Airway epithelial cell (primary cell): ENCODE data around the gene HNRNPM. TPM values are rescaled to one million over a fixed set of nuclear protein-coding genes. Genes with fewer than 3 reads are reported as not detected.

ENCODE experiments used
- total RNA-seq: library from RNA; depleted of rRNA; stranded (reverse); fragments of >200 nt; gene quantifications from 2 replicates; pipeline ENCODE4 v1.2.3, GENCODE V29; 2015

Gene HNRNPM, protein sequence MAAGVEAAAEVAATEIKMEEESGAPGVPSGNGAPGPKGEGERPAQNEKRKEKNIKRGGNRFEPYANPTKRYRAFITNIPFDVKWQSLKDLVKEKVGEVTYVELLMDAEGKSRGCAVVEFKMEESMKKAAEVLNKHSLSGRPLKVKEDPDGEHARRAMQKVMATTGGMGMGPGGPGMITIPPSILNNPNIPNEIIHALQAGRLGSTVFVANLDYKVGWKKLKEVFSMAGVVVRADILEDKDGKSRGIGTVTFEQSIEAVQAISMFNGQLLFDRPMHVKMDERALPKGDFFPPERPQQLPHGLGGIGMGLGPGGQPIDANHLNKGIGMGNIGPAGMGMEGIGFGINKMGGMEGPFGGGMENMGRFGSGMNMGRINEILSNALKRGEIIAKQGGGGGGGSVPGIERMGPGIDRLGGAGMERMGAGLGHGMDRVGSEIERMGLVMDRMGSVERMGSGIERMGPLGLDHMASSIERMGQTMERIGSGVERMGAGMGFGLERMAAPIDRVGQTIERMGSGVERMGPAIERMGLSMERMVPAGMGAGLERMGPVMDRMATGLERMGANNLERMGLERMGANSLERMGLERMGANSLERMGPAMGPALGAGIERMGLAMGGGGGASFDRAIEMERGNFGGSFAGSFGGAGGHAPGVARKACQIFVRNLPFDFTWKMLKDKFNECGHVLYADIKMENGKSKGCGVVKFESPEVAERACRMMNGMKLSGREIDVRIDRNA
- total RNA-seq = 112 and 123 TPM in 2 replicates

DNA sequence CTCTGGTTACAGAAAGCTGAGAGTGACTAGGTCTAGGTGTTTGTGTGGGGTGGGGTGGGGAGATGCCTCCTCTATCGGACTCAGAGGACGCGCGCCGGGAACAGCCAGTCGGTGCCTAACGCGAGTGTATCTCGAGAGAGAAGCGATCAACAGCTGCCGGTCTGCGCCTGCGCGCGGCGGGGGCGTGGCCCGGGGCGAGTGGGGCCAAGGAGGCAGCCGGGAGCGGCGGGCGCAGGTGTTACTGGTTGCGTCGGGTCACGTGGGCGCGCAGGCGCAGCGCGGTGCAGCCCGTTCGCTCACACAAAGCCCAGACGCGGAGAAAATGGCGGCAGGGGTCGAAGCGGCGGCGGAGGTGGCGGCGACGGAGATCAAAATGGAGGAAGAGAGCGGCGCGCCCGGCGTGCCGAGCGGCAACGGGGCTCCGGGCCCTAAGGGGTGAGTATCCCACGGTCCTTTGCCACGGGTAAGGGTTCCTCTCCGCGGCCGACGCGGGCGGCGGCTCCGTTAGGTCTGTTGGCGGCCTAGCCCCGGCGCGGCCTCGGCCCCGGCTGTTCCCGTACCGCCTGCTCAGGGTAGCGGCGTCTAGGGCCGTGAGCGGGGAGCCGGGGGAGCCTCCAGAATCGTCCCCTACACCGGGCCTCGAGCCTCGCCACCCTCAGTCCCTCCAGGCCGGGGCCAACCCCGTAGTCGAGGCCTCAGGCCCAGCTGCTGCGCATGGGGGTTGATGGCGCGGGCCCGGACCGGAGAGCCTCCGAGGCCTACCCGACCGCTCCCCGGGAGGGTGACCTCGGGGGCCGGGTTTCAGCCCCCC is at the start of gene HNRNPM:
TSS of gene HNRNPM (plus strand) at position 299 of the 811 bp plus-strand sequence. CDS start at position 323, 24 bp downstream.

DNA sequence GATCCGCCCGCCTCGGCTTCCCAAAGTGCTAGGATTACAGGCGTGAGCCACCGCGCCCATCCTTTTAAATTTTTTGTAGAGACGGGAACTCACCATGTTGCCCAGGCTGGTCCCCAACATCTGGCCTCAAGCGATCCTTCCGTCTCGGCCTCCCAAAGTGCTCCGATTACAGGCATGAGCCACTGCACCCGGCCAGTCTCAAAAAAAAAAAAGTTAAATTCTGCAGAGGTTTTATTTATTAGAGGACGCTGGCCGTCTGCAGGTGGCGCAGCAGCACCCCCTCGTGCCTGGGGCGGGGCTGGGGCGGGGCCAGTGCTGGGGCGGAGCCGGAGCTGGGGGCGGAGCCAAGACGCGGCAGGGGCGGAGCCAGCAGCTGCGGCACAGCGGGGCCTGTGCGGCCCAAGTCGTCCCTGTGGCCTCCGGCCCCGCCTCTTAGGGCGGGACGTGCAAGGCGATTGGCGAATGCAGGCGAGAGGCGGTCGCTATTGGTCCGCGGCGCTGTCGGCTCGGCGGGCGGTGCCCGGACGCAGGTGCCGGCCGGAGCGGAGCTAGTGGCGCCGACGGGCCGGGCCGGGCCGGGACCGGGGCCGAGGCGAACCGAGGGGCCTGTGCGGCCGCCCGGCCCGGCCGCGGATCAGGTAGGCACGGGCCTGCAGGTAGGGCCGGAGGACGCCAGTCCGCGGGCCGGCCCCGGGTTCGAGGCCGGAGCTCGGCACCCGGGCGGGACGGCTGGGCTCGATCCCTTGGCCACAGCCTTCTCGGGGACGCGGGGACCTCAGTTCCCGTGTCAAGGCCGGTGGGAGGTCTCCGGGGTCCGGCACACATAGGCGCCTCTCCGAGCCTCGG is 31.8 kb upstream of the HNRNPM start, which contains the start of gene MARCHF2:
TSS of gene MARCHF2 (plus strand) at position 523 of the 846 bp plus-strand sequence. CDS start 8,536 bp downstream, outside the sequence.

DNA sequence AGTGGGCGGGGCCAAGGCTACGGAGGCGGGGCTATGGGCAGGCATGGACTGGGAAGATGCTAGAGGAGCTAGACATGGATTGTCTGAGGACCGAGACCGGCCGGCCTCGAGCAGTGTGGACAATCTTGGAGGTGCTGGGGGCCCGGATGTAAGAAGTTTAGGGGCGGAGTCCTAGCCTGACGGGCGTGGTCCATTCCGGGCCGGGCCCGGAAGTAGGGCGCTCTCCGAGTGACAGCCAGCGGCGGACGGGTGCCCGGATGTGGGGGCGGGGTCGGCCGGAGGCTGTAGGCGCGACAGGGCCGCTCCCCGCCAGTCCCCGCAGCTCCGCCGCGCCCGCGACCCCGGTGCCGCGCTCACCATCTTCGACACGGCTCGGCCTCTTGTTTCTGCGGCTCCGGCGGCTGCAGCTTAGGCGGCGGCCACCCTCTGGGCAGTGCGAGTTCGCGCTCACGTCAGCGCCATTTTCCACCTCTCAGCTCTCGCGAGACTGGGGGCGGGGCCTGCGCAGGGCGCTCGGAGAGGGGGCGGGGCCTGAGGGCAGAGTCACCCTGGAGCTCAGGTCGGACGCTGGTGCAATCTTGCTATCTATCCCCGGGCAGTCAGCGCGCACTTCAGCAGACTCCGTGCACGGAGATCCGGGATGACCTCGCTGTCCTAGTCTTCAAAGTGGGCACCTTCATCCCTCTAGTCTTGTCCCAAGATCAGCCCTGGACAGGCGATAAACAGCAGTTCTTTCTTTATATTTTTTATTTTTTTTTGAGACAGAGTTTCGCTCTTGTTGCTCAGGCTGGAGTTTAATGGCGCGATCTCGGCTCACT is 69.1 kb downstream of the HNRNPM start, which contains the start of gene ZNF414:
TSS of gene ZNF414 (minus strand) at position 481 of the 818 bp plus-strand sequence. CDS start at position 360, 121 bp downstream.

Other genes with a start within 250 kb of the HNRNPM start
- 9.2 and 11.9 TPM in 2 replicates for gene CERS4, start 235.6 kb upstream of the HNRNPM start, total RNA-seq
- gene CD320, start 136.6 kb upstream of the HNRNPM start, total RNA-seq = 79.6 and 109 TPM in 2 replicates
- gene NDUFA7, start 123.6 kb upstream of the HNRNPM start, total RNA-seq = 70.2 and 75.2 TPM in 2 replicates
- gene RPS28, start 123.5 kb upstream of the HNRNPM start, total RNA-seq = 523 and 758 TPM in 2 replicates
- 1.2 and 4.6 TPM in 2 replicates for gene KANK3, start 101.7 kb upstream of the HNRNPM start, total RNA-seq
- 55.1 and 67.8 TPM in 2 replicates for gene ANGPTL4, start 80.8 kb upstream of the HNRNPM start, total RNA-seq
- 14.4 and 23.9 TPM in 2 replicates for gene RAB11B, start 54.6 kb upstream of the HNRNPM start, total RNA-seq
- 44.3 and 51.9 TPM in 2 replicates for gene MARCHF2, start 31.7 kb upstream of the HNRNPM start, total RNA-seq
- gene PRAM1, start 57.7 kb downstream of the HNRNPM start, total RNA-seq = not detected in 2 replicates
- gene ZNF414, start 69.2 kb downstream of the HNRNPM start, total RNA-seq = 14.5 and 17.3 TPM in 2 replicates
- gene MYO1F, start 132.5 kb downstream of the HNRNPM start, total RNA-seq = 0.07 TPM in 1 of 2 replicates, not detected in the other
- 0.14 and 0.21 TPM in 2 replicates for gene ADAMTS10, start 165.7 kb downstream of the HNRNPM start, total RNA-seq
- not detected in 2 replicates for gene NFILZ, start 185.7 kb downstream of the HNRNPM start, total RNA-seq